Osteoblast (primary cell): Measurements from ENCODE around the gene SCN9A. TPM values are rescaled to one million over a fixed set of nuclear protein-coding genes. Genes with fewer than 3 reads are reported as not detected.

Source experiments
- DNase-seq: peaks from one replicate; pipeline ENCODE4 v3.0.0; 2011; ENCODE audit warnings: low spot score, mixed read lengths; ENCODE audit not compliant: insufficient read length; ENCODE audit errors: missing footprints
- H2AFZ ChIP-seq: 2 replicates; pipeline ENCODE4 v1.6.0; 2011; ENCODE audit warnings: mild to moderate bottlenecking, low read length
- H3K27ac ChIP-seq: 2 replicates; pipeline ENCODE4 v1.5.1; 2011; ENCODE audit warnings: mild to moderate bottlenecking, low read depth, low read length, moderate library complexity
- H3K27me3 ChIP-seq: 2 replicates; pipeline ENCODE4 v1.6.0; 2012; ENCODE audit warnings: mild to moderate bottlenecking, control low read depth, inconsistent platforms, low read length, moderate library complexity; ENCODE audit not compliant: insufficient read depth
- H3K36me3 ChIP-seq: 2 replicates; pipeline ENCODE4 v1.5.1; 2011; ENCODE audit warnings: mild to moderate bottlenecking, low read length, control low read depth, moderate library complexity; ENCODE audit not compliant: insufficient read depth
- H3K4me1 ChIP-seq: 2 replicates; pipeline ENCODE4 v1.5.1; 2011; ENCODE audit warnings: mild to moderate bottlenecking, low read length, control low read depth, moderate library complexity; ENCODE audit not compliant: insufficient read depth
- H3K4me2 ChIP-seq: 2 replicates; pipeline ENCODE4 v1.6.0; 2011; ENCODE audit warnings: mild to moderate bottlenecking, low read length; ENCODE audit not compliant: insufficient read depth
- H3K4me3 ChIP-seq: fragments of 200-600 bp; sonication (generic); 3 replicates; pipeline ENCODE4 v1.5.1; 2012; ENCODE audit warnings: mild to moderate bottlenecking, low read length, inconsistent platforms; ENCODE audit not compliant: insufficient read depth
- H3K79me2 ChIP-seq: 2 replicates; pipeline ENCODE4 v1.6.0; 2012; ENCODE audit warnings: mild to moderate bottlenecking, low read length, control low read depth, inconsistent platforms; ENCODE audit not compliant: insufficient read depth
- H3K9me3 ChIP-seq: 2 replicates; pipeline ENCODE4 v1.5.1; 2011; ENCODE audit warnings: low read depth, low read length, control low read depth
- H4K20me1 ChIP-seq: 2 replicates; pipeline ENCODE4 v1.6.0; 2012; ENCODE audit warnings: mild to moderate bottlenecking, low read length, control low read depth; ENCODE audit not compliant: insufficient read depth
- CTCF ChIP-seq: IDR thresholded peaks from 2 replicates; pipeline ENCODE4 v1.5.1; 2011; ENCODE audit warnings: mild to moderate bottlenecking, low read depth, low read length, moderate library complexity; ENCODE audit errors: extremely low read depth
- total RNA-seq: library from RNA; depleted of rRNA; stranded (reverse); fragments of >200 nt; gene quantifications from 2 replicates; pipeline ENCODE4 v1.2.3, GENCODE V29; 2012

SCN9A gene
- total RNA-seq, 1 donor = 1.8 TPM

- no peak overlapping the region for H3K4me3 ChIP-seq
Measured at GRCh38 chr2:166147883-166148282, 227.9 kb downstream of the SCN9A start.

More at GRCh38 chr2:166147883-166148282, 227.9 kb downstream of the SCN9A start:
- no peaks in the 10 kb centered on the region for H3K4me1 ChIP-seq
- H3K27ac ChIP-seq = no peak overlapping the region
- H3K79me2 ChIP-seq = no peaks in the 10 kb centered on the region
- H2AFZ ChIP-seq = no peak overlapping the region
- H3K4me2 ChIP-seq = no peak overlapping the region
- no peaks in the 10 kb centered on the region for H3K36me3 ChIP-seq
- TF ChIP-seq CTCF = no peak
- no peak for DNase-seq
- no peaks in the 10 kb centered on the region for H4K20me1 ChIP-seq
- H3K27me3 ChIP-seq = no peaks in the 10 kb centered on the region
- H3K9me3 ChIP-seq = no peaks in the 10 kb centered on the region

Other genes with a start within 250 kb of the SCN9A start
- 0.59 and 0.72 TPM in 2 replicates for gene SCN1A, start 247.9 kb downstream of the SCN9A start, total RNA-seq
- not detected in 2 replicates for gene SCN7A, start 118.3 kb upstream of the SCN9A start, total RNA-seq